ENCODE results near the gene TP53TG5. TPM values are rescaled to one million over a fixed set of nuclear protein-coding genes. Genes with fewer than 3 reads are reported as not detected.

TP53TG5 gene
- total RNA-seq, 1 donor from 2014 or later = not detected

- Histone ChIP-seq H3K4me1 (peaks cover 11% of the 10 kb centered on the region), H3K79me2 (ENCODE audit: low read depth) (no peaks in the 10 kb centered on the region), H3K27me3 (no peaks in the 10 kb centered on the region), H2AFZ (replicated peaks) (no peak overlapping the region), H3K9ac (no peak overlapping the region), H3K36me3 (no peaks in the 10 kb centered on the region), H3K4me2 (no peak overlapping the region), H3K4me3 (no peak overlapping the region), H4K20me1 (ENCODE audit: low read depth) (no peaks in the 10 kb centered on the region), H3K9me3 (ENCODE audit: low read depth) (no peaks in the 10 kb centered on the region), H3F3A (ENCODE audit: low read depth) (no peaks in the 10 kb centered on the region), H3K27ac (no peak overlapping the region)
- no peak overlapping the region for H3K27ac Mint-ChIP-seq
- H3K4me3 Mint-ChIP-seq = no peak overlapping the region
- TF ChIP-seq CTCF (IDR thresholded peaks at IDR 0.05) (no peak), EZH2 (IDR thresholded peaks at IDR 0.05) (no peak), EZH2phosphoT487 (IDR thresholded peaks at IDR 0.05) (no peak)
- no peaks in the 10 kb centered on the region for H3K36me3 Mint-ChIP-seq
- H3K9me3 Mint-ChIP-seq = no peaks in the 10 kb centered on the region
- peaks cover 6% of the 10 kb centered on the region for H3K27me3 Mint-ChIP-seq (ENCODE audit: insufficient read depth, low read depth)
- H3K4me1 Mint-ChIP-seq = peaks cover 8% of the 10 kb centered on the region
- no peak for DNase-seq (ENCODE audit: low spot score)
Measured at GRCh38 chr20:45355209-45356084, 22.7 kb downstream of the TP53TG5 start.

DNA sequence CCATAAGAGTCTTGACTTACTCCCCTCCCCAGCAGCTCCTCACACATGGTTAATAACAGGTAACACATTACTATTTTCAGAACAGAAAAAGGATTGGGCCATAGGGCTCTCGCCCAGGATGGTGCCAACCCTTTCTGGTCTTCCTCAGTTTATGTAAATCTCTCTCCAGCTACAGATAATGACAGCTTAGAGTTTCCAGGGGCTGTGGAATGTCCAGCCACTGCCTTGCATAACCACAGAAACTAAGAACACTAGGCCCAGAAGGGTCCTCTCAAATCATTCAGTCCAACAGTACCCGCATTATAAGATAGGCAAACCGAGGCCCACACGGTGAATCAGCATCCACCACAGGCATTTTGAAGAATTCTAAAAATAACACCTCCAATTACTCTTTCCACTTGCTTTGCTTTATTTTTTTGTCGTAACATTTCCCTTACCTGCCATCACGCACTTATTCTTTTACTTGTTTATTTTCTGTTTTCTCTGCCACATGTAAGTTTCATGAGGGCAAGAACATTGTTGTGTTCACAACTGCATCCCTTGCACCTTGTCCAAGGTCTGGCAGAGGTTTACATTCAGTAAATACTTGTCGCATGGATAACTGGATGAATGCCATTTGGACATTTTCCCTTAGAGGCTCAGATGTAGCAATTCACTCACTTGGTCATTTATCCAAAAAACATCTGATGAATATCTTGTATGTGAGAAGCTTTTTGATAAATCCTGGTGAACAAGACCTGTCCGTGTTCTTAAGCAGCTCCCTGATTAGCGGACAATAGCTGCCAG lies 23.5 kb downstream of the TP53TG5 start:
- no peaks in the 10 kb centered on the region for H3K36me3 ChIP-seq
- H3K27ac ChIP-seq = no peak overlapping the region
- H4K20me1 ChIP-seq (ENCODE audit: low read depth) = no peaks in the 10 kb centered on the region
- no peaks in the 10 kb centered on the region for H3K27me3 ChIP-seq
- no peak overlapping the region for H3K9ac ChIP-seq
- H3K9me3 ChIP-seq (ENCODE audit: low read depth) = no peaks in the 10 kb centered on the region
- H3K79me2 ChIP-seq (ENCODE audit: low read depth) = no peaks in the 10 kb centered on the region
- no peak for DNase-seq (ENCODE audit: low spot score)
- no peaks in the 10 kb centered on the region for H3K36me3 Mint-ChIP-seq
- H3K27me3 Mint-ChIP-seq (ENCODE audit: insufficient read depth, low read depth) = peaks cover 6% of the 10 kb centered on the region
- no peak overlapping the region for H3K4me3 ChIP-seq
- H2AFZ ChIP-seq (replicated peaks) = no peak overlapping the region
- TF ChIP-seq EZH2phosphoT487 (IDR thresholded peaks at IDR 0.05) = no peak
- no peak for TF ChIP-seq CTCF (IDR thresholded peaks at IDR 0.05)
- TF ChIP-seq EZH2 (IDR thresholded peaks at IDR 0.05) = no peak
- H3K27ac Mint-ChIP-seq = no peak overlapping the region
- peaks cover 11% of the 10 kb centered on the region for H3K4me1 ChIP-seq
- no peak overlapping the region for H3K4me3 Mint-ChIP-seq
- H3K4me2 ChIP-seq = no peak overlapping the region
- no peaks in the 10 kb centered on the region for H3K9me3 Mint-ChIP-seq
- no peaks in the 10 kb centered on the region for H3F3A ChIP-seq (ENCODE audit: low read depth)
- peaks cover 8% of the 10 kb centered on the region for H3K4me1 Mint-ChIP-seq

- peaks cover 6% of the 10 kb centered on the region for H3K4me1 Mint-ChIP-seq
Measured at GRCh38 chr20:45353746-45354145, 24.4 kb downstream of the TP53TG5 start.

More at GRCh38 chr20:45353746-45354145, 24.4 kb downstream of the TP53TG5 start:
- Histone ChIP-seq H3K79me2 (ENCODE audit: low read depth) (no peaks in the 10 kb centered on the region), H3K9me3 (ENCODE audit: low read depth) (no peaks in the 10 kb centered on the region), H3K4me1 (peaks cover 11% of the 10 kb centered on the region), H3K27ac (no peak overlapping the region), H3K4me3 (no peak overlapping the region), H4K20me1 (ENCODE audit: low read depth) (no peaks in the 10 kb centered on the region), H3K36me3 (no peaks in the 10 kb centered on the region), H3K9ac (no peak overlapping the region), H3K4me2 (no peak overlapping the region), H2AFZ (replicated peaks) (no peak overlapping the region), H3F3A (ENCODE audit: low read depth) (peaks cover 3% of the 10 kb centered on the region), H3K27me3 (no peaks in the 10 kb centered on the region)
- Mint-ChIP-seq H3K36me3 (no peaks in the 10 kb centered on the region), H3K27ac (no peak overlapping the region), H3K27me3 (ENCODE audit: insufficient read depth, low read depth) (peaks cover 6% of the 10 kb centered on the region), H3K4me3 (no peak overlapping the region), H3K9me3 (no peaks in the 10 kb centered on the region)
- TF ChIP-seq CTCF (IDR thresholded peaks at IDR 0.05) (no peak), EZH2 (IDR thresholded peaks at IDR 0.05) (no peak), EZH2phosphoT487 (IDR thresholded peaks at IDR 0.05) (no peak)
- no peak for DNase-seq (ENCODE audit: low spot score)
